NCI-H774 (cell line): ENCODE data around the gene CHST11.
A peak's percentile ranks its signal among the peaks of the same experiment; 100 is the strongest.

Experiments
- DNase-seq: peaks from one replicate; lab custom pipeline; 2025; lab: John Stamatoyannopoulos, UW

The CHST11 gene

GRCh38 chr12:104456417-104456949, at the start of gene CHST11:
Gene CHST11 (plus strand): TSS chr12:104456948.
- DNase-seq: peak; percentile 76

DNA sequence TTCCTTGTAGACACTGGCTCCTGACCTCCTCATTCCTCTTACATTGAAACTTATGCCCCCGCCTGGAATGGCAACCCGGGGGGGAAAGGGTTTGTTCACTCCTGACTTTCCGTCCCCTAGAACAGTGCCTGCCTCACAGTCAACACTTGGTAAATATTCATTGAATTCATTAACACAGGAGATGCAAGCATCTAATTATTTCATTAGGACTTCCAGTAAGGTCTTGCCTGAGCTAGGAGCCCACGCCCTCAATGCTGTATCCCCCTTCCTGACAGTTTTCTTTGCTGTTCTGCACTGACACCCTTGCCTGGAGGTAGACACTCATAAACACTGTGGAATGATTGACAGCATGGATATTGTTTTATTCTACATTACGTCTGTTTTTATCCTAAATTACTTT, 49.3 kb upstream of the CHST11 start:
- DNase-seq: no peak

DNA sequence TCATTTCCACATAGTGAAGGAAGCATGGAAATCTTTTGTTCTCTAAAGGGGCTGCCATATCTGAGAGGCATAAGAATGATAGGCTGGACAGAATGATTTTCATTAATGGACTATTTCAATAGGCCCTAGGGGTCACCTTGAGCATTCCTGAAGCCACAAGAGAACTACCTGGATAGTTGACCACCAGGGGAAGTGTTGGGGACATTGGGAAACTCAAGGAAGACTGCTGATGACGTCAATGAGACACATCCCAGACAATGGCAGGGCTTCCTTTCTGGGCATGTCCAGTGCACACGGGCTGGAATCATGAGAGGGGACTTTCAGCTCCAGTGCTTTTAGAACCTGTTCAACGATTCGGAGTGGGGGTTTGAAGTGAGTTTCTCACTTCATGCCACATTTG, 48.8 kb upstream of the CHST11 start:
- no peak for DNase-seq

DNA sequence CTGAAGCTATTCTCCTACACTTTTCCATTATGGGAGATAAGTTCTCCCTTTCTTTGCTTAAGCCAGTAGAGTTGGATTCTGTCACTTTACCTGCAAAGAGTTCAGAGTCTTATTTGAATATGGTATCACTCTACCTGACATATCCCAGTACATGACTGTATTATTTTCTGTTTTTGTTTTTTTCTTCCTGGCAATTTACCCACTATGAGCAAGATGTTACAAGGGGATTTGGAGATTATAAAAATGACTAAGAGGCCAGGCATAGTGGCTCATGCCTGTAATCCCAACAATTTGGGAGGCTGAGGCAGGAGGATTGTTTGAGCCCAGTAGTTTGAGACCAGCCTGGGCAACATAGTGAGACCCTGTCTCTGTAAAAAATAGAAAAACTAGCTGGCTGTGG, 46.4 kb upstream of the CHST11 start:
- no peak for DNase-seq

DNA sequence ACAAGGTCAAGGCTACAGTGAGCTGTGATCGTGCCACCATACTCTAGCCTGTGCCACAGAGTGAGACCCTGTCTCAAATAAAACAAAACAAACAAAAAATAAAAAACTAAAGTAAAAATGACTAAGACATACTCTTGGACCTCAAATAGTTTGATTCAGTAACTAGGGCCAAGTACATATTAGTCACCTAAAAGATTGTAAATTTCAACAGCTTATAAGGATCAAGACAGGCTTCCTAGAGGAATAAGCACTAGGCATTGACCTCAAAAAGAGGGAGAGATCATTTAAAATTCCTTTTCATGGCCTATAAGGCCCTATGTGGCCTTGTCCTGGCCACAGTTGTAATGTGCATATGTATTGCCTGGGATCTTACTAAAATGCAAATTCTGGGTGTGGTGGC, 46.0 kb upstream of the CHST11 start:
- DNase-seq: no peak

DNA sequence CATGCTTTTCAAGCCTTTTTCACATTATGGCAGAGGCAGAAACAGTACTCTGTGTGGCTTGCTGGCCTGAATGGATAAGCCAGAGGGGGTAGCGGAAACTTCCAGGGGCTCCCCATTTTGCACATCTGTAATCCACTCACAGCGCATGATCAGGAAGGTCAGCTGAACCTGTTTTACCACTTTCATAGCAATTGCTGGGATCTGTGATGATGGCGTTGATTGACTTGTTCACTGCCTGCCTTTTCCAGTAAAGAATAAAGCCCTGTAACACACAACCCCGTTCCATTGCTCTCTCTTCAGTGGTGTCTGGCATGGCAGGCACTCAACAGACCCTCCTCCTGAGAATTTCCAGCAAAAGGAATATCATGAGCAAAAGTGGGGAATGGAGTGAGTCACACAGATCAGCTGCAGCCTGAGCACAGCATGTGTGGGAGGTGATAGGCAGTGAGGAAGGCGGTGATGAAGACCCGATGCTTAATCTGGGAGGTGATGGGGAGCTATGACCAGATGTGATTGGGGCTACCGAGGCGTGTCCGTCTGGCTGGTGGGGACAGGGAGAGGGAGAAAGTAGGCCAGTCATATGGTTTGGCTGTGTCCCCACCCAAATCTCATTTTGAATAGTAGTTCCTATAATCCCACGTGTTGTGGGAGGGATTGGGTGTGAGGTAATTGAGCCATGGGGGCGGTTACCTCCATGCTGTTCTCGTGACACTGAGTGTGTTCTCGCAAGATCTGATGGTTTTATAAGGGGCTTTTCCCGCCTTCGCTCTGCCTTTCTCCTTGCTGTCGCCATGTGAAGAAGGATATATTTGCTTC, 44.7 kb upstream of the CHST11 start:
- DNase-seq: no peak

- no peak for DNase-seq
Measured at GRCh38 chr12:104412681-104413080, 44.1 kb upstream of the CHST11 start.

GRCh38 chr12:104413330-104413729, 43.4 kb upstream of the CHST11 start:
- DNase-seq: no peak

GRCh38 chr12:104414581-104415341, 42.0 kb upstream of the CHST11 start:
- no peak for DNase-seq

DNA sequence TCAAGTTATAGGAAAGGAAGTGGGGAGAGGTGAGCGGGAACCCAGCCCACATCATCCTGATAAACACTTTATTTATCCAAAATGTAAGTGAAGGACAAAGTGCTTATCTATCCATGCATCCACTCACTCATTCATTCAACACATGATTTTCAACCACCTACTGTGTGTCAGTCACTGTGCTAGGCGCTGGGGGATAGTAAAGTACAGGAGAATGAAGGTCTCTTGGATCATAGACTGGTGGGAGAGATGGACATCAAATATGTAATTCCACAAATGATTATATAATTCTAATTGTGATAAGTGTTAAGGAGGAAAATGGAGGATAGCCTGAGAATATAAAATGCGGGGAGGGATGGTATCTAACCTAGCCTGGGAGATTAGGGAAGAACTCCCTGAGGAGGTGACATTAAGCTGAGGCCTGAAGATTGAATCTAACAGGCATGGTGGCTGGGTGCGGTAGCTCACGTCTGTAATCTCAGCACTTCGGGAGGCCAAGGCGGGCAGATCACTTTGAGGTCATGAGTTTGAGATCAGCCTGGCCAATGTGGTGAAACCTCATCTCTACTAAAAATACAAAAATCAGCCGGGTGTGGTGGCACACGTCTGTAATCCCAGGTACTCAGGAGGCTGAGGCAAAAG, 41.3 kb upstream of the CHST11 start:
- no peak for DNase-seq

GRCh38 chr12:104416136-104416535, 40.6 kb upstream of the CHST11 start:
- DNase-seq: no peak

DNA sequence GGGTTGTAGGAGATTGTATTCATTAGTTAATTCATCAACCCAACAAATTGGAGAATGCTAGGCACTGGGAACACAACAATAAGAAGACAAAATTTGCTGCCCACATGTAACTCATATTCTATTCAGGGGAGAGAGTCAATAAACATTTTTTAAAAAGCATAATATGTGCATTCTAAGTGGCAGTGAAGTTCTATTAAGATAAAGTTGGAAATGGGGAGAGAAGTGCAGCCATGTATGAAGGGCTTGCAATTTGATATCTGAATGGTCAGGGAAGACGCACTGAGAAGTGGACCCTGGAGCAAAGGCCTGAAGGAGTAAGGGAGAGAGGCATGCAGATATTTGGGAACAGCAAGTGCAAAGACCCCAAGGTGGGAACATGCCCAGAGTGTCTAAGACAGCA, 40.2 kb upstream of the CHST11 start:
- no peak for DNase-seq

DNA sequence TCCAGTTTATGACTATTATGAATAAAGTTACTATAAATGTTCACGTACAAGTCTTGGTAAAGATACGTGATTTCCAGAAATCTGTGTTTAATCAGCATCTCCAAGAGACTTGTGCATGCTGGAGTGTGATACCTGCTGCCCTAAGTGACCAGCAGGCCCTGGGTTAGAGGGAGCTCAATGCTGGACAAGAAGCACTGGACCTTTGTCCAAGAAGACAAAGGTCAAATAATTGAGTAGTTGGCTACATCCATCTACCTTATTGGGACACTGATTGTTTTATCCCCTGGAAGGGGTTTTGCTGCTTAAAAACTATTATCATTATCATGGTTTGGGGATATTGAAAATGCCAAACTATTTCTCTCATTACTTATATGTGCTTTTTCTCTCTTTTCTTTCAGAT, 37.0 kb upstream of the CHST11 start:
- DNase-seq: no peak

GRCh38 chr12:104420868-104421267, 35.9 kb upstream of the CHST11 start:
- DNase-seq: no peak

GRCh38 chr12:104421343-104421742, 35.4 kb upstream of the CHST11 start:
- no peak for DNase-seq

GRCh38 chr12:104422441-104422840, 34.3 kb upstream of the CHST11 start:
- no peak for DNase-seq

- no peak for DNase-seq
Measured at GRCh38 chr12:104423273-104423672, 33.5 kb upstream of the CHST11 start.

DNA sequence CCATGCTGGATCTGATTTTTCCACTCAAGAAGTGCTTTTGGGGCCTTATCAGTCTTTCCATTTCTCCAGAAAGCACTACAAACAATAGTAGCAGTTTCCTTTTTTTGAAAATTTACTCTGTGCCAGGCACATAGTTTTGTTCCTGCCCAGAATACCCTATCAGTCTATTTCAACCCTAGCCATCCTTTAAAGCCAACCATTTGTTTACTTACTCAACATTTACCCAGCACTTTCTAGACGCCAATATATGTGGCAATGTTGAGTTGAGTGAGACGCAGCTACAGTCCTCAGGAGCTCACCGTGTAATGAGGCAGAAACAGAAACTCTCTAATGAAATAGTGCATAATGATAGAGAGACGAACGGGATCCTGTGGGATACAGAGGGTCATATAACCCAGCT, 32.9 kb upstream of the CHST11 start:
- DNase-seq: no peak

GRCh38 chr12:104424955-104425354, 31.8 kb upstream of the CHST11 start:
- no peak for DNase-seq

GRCh38 chr12:104425614-104426013, 31.1 kb upstream of the CHST11 start:
- DNase-seq: no peak

DNA sequence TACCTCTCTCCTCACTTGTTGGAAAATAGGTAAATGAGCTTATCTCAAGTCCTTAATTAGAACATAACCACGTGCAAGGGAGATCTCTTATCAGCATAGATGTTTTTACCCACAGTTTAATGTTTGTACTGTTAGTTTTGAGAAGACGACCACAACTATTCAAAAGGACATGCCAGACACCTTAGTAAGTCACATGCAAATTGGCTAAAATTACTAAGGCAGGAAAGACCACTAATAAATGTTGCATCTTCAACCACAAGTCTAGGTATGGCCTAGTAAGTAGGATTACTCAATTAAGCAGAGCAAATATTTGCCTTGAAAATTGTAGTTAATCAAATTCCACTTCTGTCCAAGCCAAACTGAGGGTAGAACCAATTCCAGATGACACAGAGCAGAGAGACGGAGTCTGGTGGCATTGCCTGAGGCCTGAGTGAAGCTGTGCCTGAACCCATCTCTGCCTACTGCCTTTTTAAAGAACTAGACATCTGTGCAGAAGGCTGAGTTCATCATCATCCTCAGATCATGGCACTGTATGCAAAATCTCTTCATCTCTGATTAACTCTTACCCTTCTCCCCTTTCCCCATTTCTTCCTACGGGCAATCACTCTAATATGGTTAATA, 29.7 kb upstream of the CHST11 start:
- no peak for DNase-seq

DNA sequence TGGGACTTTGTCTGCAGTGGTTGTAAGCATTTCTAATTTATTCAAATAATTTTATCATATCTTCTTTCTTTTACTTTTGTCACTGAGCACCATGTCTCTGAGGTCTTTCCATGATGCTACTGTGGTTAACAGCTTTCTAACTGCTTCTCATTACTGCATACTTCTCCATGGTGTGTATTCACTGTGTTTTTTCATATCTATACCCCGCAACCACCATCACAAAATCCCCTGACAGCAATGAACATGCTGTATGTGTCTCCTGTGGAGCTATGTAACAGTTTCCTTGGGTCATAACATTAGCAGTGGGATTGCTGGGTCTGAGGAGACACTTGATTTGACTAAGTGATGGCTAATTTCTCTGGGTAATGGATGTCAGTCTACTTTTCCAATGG, 29.2 kb upstream of the CHST11 start:
- no peak for DNase-seq
